ENCODE results near the gene SLC35D3.

GRCh38 chr6:136945072-136945471, 23.0 kb downstream of the SLC35D3 start:
- TF ChIP-seq CTCF (IDR thresholded peaks at IDR 0.05): no peak
- no peak for TF ChIP-seq POLR2A (IDR thresholded peaks at IDR 0.05)
- TF ChIP-seq EP300 (IDR thresholded peaks at IDR 0.05): no peak
